IMR-90 (cell line): ENCODE measurements around the gene TMC1. TPM values are rescaled to one million over a fixed set of nuclear protein-coding genes. Genes with fewer than 3 reads are reported as not detected.

Experiments used
- ATAC-seq: fragments of 200-7000 bp; cut with Tn5 transposase; 2 replicates; pipeline ENCODE4 v1.9.1; 2020; ENCODE audit warnings: low read depth, mild to moderate bottlenecking, moderate library complexity
- BruUV-seq: library from RNA; stranded (reverse); fragments of 400-500 nt; replicated peaks from 2 replicates; lab custom pipeline; 2021; lab: Mats Ljungman, UMichigan
- CTCF ChIA-PET: fragments of 300-600 bp; formaldehyde crosslinking; extraction: SDS; loops from one replicate; lab custom pipeline; 2021; ENCODE audit warnings: antibody characterized with exemption; lab: Yijun Ruan, JAX
- POLR2A ChIA-PET: fragments of 300-600 bp; sonication (Branson Sonifier 250); formaldehyde crosslinking; loops from one replicate; lab custom pipeline; 2022; ENCODE audit warnings: antibody characterized with exemption; ENCODE audit not compliant: unreplicated experiment; lab: Charles Lee
- DNase-seq: peaks from one replicate; pipeline ENCODE4 v3.0.0; 2013
- H2AFZ ChIP-seq: replicated peaks from 2 replicates; pipeline ENCODE3; 2013; ENCODE audit warnings: low read length, mild to moderate bottlenecking; ENCODE audit not compliant: poor library complexity
- H2AK5ac ChIP-seq: 2 replicates; pipeline ENCODE4 v1.6.1; 2013; ENCODE audit warnings: low read depth, low read length, inconsistent platforms
- H2AK9ac ChIP-seq: replicated peaks from 2 replicates; pipeline ENCODE3; 2013; ENCODE audit warnings: mild to moderate bottlenecking, low read depth, low read length, moderate library complexity; ENCODE audit not compliant: poor library complexity
- H2BK120ac ChIP-seq: 2 replicates; pipeline ENCODE4 v1.6.1; 2013; ENCODE audit warnings: low read depth, low read length, inconsistent platforms
- H2BK15ac ChIP-seq: 3 replicates; pipeline ENCODE4 v1.6.1; 2013; ENCODE audit warnings: low read depth, low read length, inconsistent platforms
- H2BK20ac ChIP-seq: 2 replicates; pipeline ENCODE4 v1.6.1; 2013; ENCODE audit warnings: low read depth, mild to moderate bottlenecking, inconsistent platforms, low read length, moderate library complexity
- H2BK5ac ChIP-seq: 2 replicates; pipeline ENCODE4 v1.6.1; 2013; ENCODE audit warnings: mild to moderate bottlenecking, low read depth, low read length, inconsistent platforms; ENCODE audit not compliant: poor library complexity, severe bottlenecking
- H3K14ac ChIP-seq: replicated peaks from 2 replicates; pipeline ENCODE4 v1.6.1; 2013; ENCODE audit warnings: low read depth, low read length, inconsistent platforms
- H3K18ac ChIP-seq: 2 replicates; pipeline ENCODE4 v1.6.1; 2013; ENCODE audit warnings: low read depth, low read length, control low read depth
- H3K23ac ChIP-seq: 2 replicates; pipeline ENCODE4 v1.6.1; 2013; ENCODE audit warnings: low read depth, low read length, inconsistent platforms
- H3K27ac ChIP-seq: 2 replicates; pipeline ENCODE4 v1.5.1; 2013; ENCODE audit warnings: mild to moderate bottlenecking, control low read depth, low read length; ENCODE audit not compliant: insufficient read depth
- H3K27me3 ChIP-seq: 2 replicates; pipeline ENCODE4 v1.6.1; 2013; ENCODE audit warnings: low read length; ENCODE audit not compliant: control insufficient read depth, insufficient read depth
- H3K36me3 ChIP-seq: 2 replicates; pipeline ENCODE4 v1.6.1; 2013; ENCODE audit warnings: low read length, mixed read lengths; ENCODE audit not compliant: control insufficient read depth, insufficient read depth
- H3K4ac ChIP-seq: 2 replicates; pipeline ENCODE4 v1.6.1; 2013; ENCODE audit warnings: low read depth, low read length, inconsistent platforms
- H3K4me1 ChIP-seq: 2 replicates; pipeline ENCODE4 v1.6.1; 2013; ENCODE audit warnings: low read length, mixed read lengths; ENCODE audit not compliant: control insufficient read depth, insufficient read depth
- H3K4me2 ChIP-seq: 2 replicates; pipeline ENCODE4 v1.6.1; 2013; ENCODE audit warnings: low read depth, mild to moderate bottlenecking, control low read depth, low read length, moderate library complexity
- H3K4me3 ChIP-seq: 2 replicates; pipeline ENCODE4 v1.5.1; 2013; ENCODE audit warnings: low read depth, mild to moderate bottlenecking, control low read depth, low read length, moderate library complexity; ENCODE audit not compliant: insufficient read depth
- H3K56ac ChIP-seq: 2 replicates; pipeline ENCODE4 v1.6.1; 2013; ENCODE audit warnings: low read length, inconsistent platforms; ENCODE audit not compliant: insufficient read depth; ENCODE audit errors: extremely low read depth
- H3K79me1 ChIP-seq, 2 experiments: 2 replicates each; pipeline ENCODE4 v1.6.1; 2013; ENCODE audit warnings: low read length in 2 of 2, inconsistent platforms in 1 of 2, low read depth in 1 of 2
- H3K9ac ChIP-seq: 2 replicates; pipeline ENCODE4 v1.6.1; 2013; ENCODE audit warnings: low read depth, low read length, control low read depth
- H3K9me1 ChIP-seq: 2 replicates; pipeline ENCODE4 v1.6.1; 2013; ENCODE audit warnings: low read length, inconsistent platforms; ENCODE audit not compliant: insufficient read depth
- H3K9me3 ChIP-seq: 2 replicates; pipeline ENCODE4 v1.6.1; 2013; ENCODE audit warnings: low read length; ENCODE audit not compliant: control insufficient read depth, insufficient read depth
- H4K20me1 ChIP-seq: 2 replicates; pipeline ENCODE4 v1.6.1; 2013; ENCODE audit warnings: low read length, inconsistent platforms; ENCODE audit not compliant: insufficient read depth
- H4K5ac ChIP-seq: 2 replicates; pipeline ENCODE4 v1.6.1; 2013; ENCODE audit warnings: mild to moderate bottlenecking, low read depth, low read length, control low read depth
- H4K8ac ChIP-seq, 2 experiments: 2 replicates each; pipeline ENCODE4 v1.6.1; 2013; ENCODE audit warnings: low read depth in 2 of 2, low read length in 2 of 2, control low read depth in 1 of 2, inconsistent platforms in 1 of 2
- H4K91ac ChIP-seq: 2 replicates; pipeline ENCODE4 v1.6.1; 2013; ENCODE audit warnings: low read depth, low read length, inconsistent platforms; ENCODE audit not compliant: insufficient read depth
- CHD1 ChIP-seq: IDR thresholded peaks from 2 replicates; pipeline ENCODE4 v1.6.1; 2012; ENCODE audit warnings: low read depth, low read length, improper control_type of control experiment
- MAZ ChIP-seq: IDR thresholded peaks from 2 replicates; pipeline ENCODE4 v1.6.1; 2012; ENCODE audit warnings: low read depth, mild to moderate bottlenecking, low read length, improper control_type of control experiment, moderate library complexity, borderline replicate concordance
- MXI1 ChIP-seq: IDR thresholded peaks from 2 replicates; pipeline ENCODE4 v1.6.1; 2012; ENCODE audit warnings: low read depth, mild to moderate bottlenecking, low read length, moderate library complexity, borderline replicate concordance
- NFE2L2 ChIP-seq: fragments of 150-350 bp; IDR thresholded peaks from 2 replicates; pipeline ENCODE4 v1.6.1; 2016; ENCODE audit warnings: low read depth, mild to moderate bottlenecking, low read length
- RFX5 ChIP-seq: IDR thresholded peaks from 2 replicates; pipeline ENCODE4 v1.8.0; 2012; ENCODE audit warnings: low read depth, mild to moderate bottlenecking, low read length, moderate library complexity
- whole genome bisulfite sequencing, 2 experiments: methylation state at CpG; one replicate each; pipeline versions ENCODE4 v1.1.5 to v1.1.7; 2013; ENCODE audit warnings: missing lambda C conversion rate in 2 of 2; ENCODE audit not compliant: insufficient read length in 1 of 2; ENCODE audit errors: extremely low coverage in 2 of 2; 5-methylcytosine and 5-hydroxymethylcytosine counted together
- dilution Hi-C: fragments of 300-500 bp; cut with HindIII; formaldehyde crosslinking; loops from one replicate; pipeline ENCODE4 v1.14.3; 2018; ENCODE audit warnings: low sequenced_read_pairs; ENCODE audit not compliant: unreplicated experiment
- in situ Hi-C: fragments of 300-500 bp; cut with MboI; formaldehyde crosslinking; loops from 3 replicates; pipeline ENCODE4 v1.14.3; 2019; ENCODE audit warnings: low sequenced_read_pairs, inconsistent platforms, mixed read lengths
- intact Hi-C: fragments of 100-400 bp; cut with micrococcal nuclease; formaldehyde crosslinking; loops from 2 replicates; pipeline ENCODE4 v1.10.0; 2022
- polyA plus RNA-seq, 3 experiments: library from polyadenylated mRNA; depleted of rRNA; stranded (reverse); fragments of >200 nt; gene quantifications; 2 replicates each; pipeline ENCODE4 v1.2.3, GENCODE V29; 2012; ENCODE audit warnings: low replicate concordance in 1 of 3
- total RNA-seq: library from RNA; depleted of rRNA; stranded (reverse); fragments of >200 nt; gene quantifications from 2 replicates; pipeline ENCODE4 v1.2.3, GENCODE V29; 2012

The TMC1 gene
- total and polyA plus RNA-seq, 2 of the 4 experiments (the other 2 are of a cell fraction) = not detected

- no peak overlapping the region for H2AK5ac ChIP-seq
- no peak overlapping the region for H3K27ac ChIP-seq
- no peak for TF ChIP-seq NFE2L2
- TF ChIP-seq CHD1 = no peak
- no peak for TF ChIP-seq RFX5
- TF ChIP-seq MAZ = no peak
- TF ChIP-seq MXI1 = no peak
- H4K20me1 ChIP-seq = no peaks in the 10 kb centered on the region
- H2AK9ac ChIP-seq = no peak overlapping the region
- H4K8ac ChIP-seq = no peak overlapping the region
- no peak overlapping the region for H3K9ac ChIP-seq
- no peak overlapping the region; the same call in 1 of the 2 replicates for H3K56ac ChIP-seq
- no peaks in the 10 kb centered on the region for H3K79me1 ChIP-seq
- no peak overlapping the region for H4K91ac ChIP-seq
- dilution Hi-C loops = no loop called here
- DNase-seq = no peak
- H3K36me3 ChIP-seq = no peaks in the 10 kb centered on the region
- H2BK120ac ChIP-seq = no peak overlapping the region
- H3K4me1 ChIP-seq = no peaks in the 10 kb centered on the region
- H3K4me2 ChIP-seq = no peak overlapping the region
- no peak overlapping the region for H2AFZ ChIP-seq
- WGBS, 2 experiments = 75% methylated on average over 2 of the region's 6 CpGs; no CpG with 5 or more reads in 1 of the 2 experiments
- H2BK20ac ChIP-seq = no peak overlapping the region
- H4K5ac ChIP-seq = no peak overlapping the region
- ChIA-PET CTCF (interaction anchor here (0.6 kb wide), 1 partner anchor 360 kb away, joined by 4 read pairs; no protein-coding TSS in a partner anchor), POLR2A (no interaction called here)
- no peaks in the 10 kb centered on the region for H3K27me3 ChIP-seq
- no peak overlapping the region for H3K23ac ChIP-seq
- no peaks in the 10 kb centered on the region for H3K9me3 ChIP-seq
- H3K4me3 ChIP-seq = no peak overlapping the region
- intact Hi-C loops = no loop called here
- H3K18ac ChIP-seq = no peak overlapping the region
- no peak overlapping the region for H2BK15ac ChIP-seq
- ATAC-seq = no peak
- in situ Hi-C loops = no loop called here
- H3K14ac ChIP-seq = no peak overlapping the region
- H2BK5ac ChIP-seq = no peak overlapping the region
- BruUV-seq = no TSS peak
- H3K4ac ChIP-seq = no peak overlapping the region
- no peaks in the 10 kb centered on the region for H3K9me1 ChIP-seq
Observed at GRCh38 chr9:72882117-72882775, 360.8 kb downstream of the TMC1 start.
